BJ (cell line): ENCODE data around the gene ZBTB40. TPM values are rescaled to one million over a fixed set of nuclear protein-coding genes. Genes with fewer than 3 reads are reported as not detected.

Experiments used
- CTCF ChIA-PET: fragments of 350-600 bp; formaldehyde crosslinking; extraction: SDS; loops from one replicate; lab custom pipeline; 2021; ENCODE audit warnings: antibody characterized with exemption, inconsistent platforms; lab: Yijun Ruan, JAX
- POLR2A ChIA-PET: fragments of 300-600 bp; sonication (Branson Sonifier 250); formaldehyde crosslinking; extraction: SDS; loops from one replicate; lab custom pipeline; 2021; ENCODE audit warnings: antibody characterized with exemption; lab: Charles Lee
- DNase-seq: peaks from one replicate; pipeline ENCODE4 v3.0.0-alpha.2; 2011; ENCODE audit warnings: low read depth
- H3K27me3 ChIP-seq: 2 replicates; pipeline ENCODE4 v1.6.0; 2011; ENCODE audit warnings: low read length; ENCODE audit not compliant: control insufficient read depth, insufficient read depth
- H3K36me3 ChIP-seq: 2 replicates; pipeline ENCODE4 v1.5.1; 2011; ENCODE audit warnings: low read length; ENCODE audit not compliant: control insufficient read depth, insufficient read depth
- H3K4me3 ChIP-seq: 2 replicates; pipeline ENCODE4 v1.5.1; 2011; ENCODE audit warnings: low read depth, mild to moderate bottlenecking, control low read depth, low read length
- CTCF ChIP-seq: IDR thresholded peaks from 2 replicates; pipeline ENCODE4 v1.5.1; 2011; ENCODE audit warnings: low read depth, mild to moderate bottlenecking, control low read depth, inconsistent platforms, low read length, moderate library complexity; ENCODE audit not compliant: insufficient read depth
- polyA plus RNA-seq: library from polyadenylated mRNA; depleted of rRNA; stranded (reverse); fragments of >200 nt; gene quantifications from 2 replicates; pipeline ENCODE4 v1.2.3, GENCODE V29; 2011

The ZBTB40 gene
- polyA plus RNA-seq, 1 experiment, result 5.0 TPM

- CTCF ChIA-PET, result interaction anchor here (1.6 kb wide), 1 partner anchor 12 kb away, joined by 4 read pairs; no protein-coding TSS in a partner anchor
- POLR2A ChIA-PET, result no interaction called here
- TF ChIP-seq CTCF, result no peak
- Histone ChIP-seq H3K4me3 (no peak overlapping the region), H3K27me3 (peaks cover 2% of the 10 kb centered on the region; the same call in 1 of the 2 replicates), H3K36me3 (no peaks in the 10 kb centered on the region)
- DNase-seq, result no peak
Measured at GRCh38 chr1:22408230-22408629, 43.4 kb upstream of the ZBTB40 start.

- Histone ChIP-seq H3K4me3 (no peak overlapping the region), H3K27me3 (no peaks in the 10 kb centered on the region; the same call in 1 of the 2 replicates), H3K36me3 (no peaks in the 10 kb centered on the region)
- no peak for DNase-seq
- POLR2A ChIA-PET, result no interaction called here
- no peak for TF ChIP-seq CTCF
- CTCF ChIA-PET, result interaction anchor here (0.8 kb wide), 1 partner anchor 279 kb away, joined by 3 read pairs; no protein-coding TSS in a partner anchor
Measured at GRCh38 chr1:22410401-22410800, 41.2 kb upstream of the ZBTB40 start.

GRCh38 chr1:22410928-22411495, 40.6 kb upstream of the ZBTB40 start:
- ChIA-PET CTCF (no interaction called here), POLR2A (no interaction called here)
- Histone ChIP-seq H3K36me3 (no peaks in the 10 kb centered on the region), H3K27me3 (no peaks in the 10 kb centered on the region; the same call in 1 of the 2 replicates), H3K4me3 (no peak overlapping the region)
- no peak for DNase-seq
- TF ChIP-seq CTCF, result no peak

GRCh38 chr1:22411589-22411988, 40.1 kb upstream of the ZBTB40 start:
- H3K4me3 ChIP-seq, result no peak overlapping the region
- POLR2A ChIA-PET, result no interaction called here
- H3K27me3 ChIP-seq, result no peaks in the 10 kb centered on the region; the same call in 1 of the 2 replicates
- no peaks in the 10 kb centered on the region for H3K36me3 ChIP-seq
- DNase-seq, result no peak
- TF ChIP-seq CTCF, result no peak
- CTCF ChIA-PET, result interaction anchor here (0.6 kb wide), 1 partner anchor 28 kb away, joined by 3 read pairs; no protein-coding TSS in a partner anchor

- DNase-seq, result no peak
- H3K4me3 ChIP-seq, result no peak overlapping the region
- no peak for TF ChIP-seq CTCF
- H3K36me3 ChIP-seq, result no peaks in the 10 kb centered on the region
- ChIA-PET POLR2A (no interaction called here), CTCF (interaction anchor here (1.0 to 12.8 kb wide), 4 partner anchors 230 to 308 kb away, joined by 4 to 237 read pairs (median 12); partner anchors contain the start of gene C1QC)
- H3K27me3 ChIP-seq, result no peaks in the 10 kb centered on the region; the same call in 1 of the 2 replicates
Measured at GRCh38 chr1:22412932-22413727, 38.5 kb upstream of the ZBTB40 start.
